Thymus (tissue), 11 donors: ENCODE measurements around the gene PAQR7. TPM values are rescaled to one million over a fixed set of nuclear protein-coding genes. Genes with fewer than 3 reads are reported as not detected.
"Not testable (repeated sequence)": the region's sequence is repeated elsewhere in the genome, so short reads cannot be mapped to it uniquely, and the experiment has no call there.

Experiments
- DNase-seq, 9 donors: peaks; one replicate each; pipeline ENCODE4 v3.0.0-alpha.2; 2013; ENCODE audit warnings: low spot score in 9 of 9, low read depth in 6 of 9, missing footprints in 1 of 9
- H3K27ac ChIP-seq, 2 donors: one replicate each; pipeline ENCODE4 v1.5.1; 2013; ENCODE audit warnings: control low read depth in 1 of 2, low read depth in 1 of 2, low read length in 1 of 2, mild to moderate bottlenecking in 1 of 2, moderate library complexity in 1 of 2
- H3K27me3 ChIP-seq, 2 donors: one replicate each; pipeline ENCODE4 v1.5.1; 2013; ENCODE audit warnings: low read length in 1 of 2; ENCODE audit not compliant: control insufficient read depth in 2 of 2, insufficient read depth in 1 of 2
- H3K36me3 ChIP-seq, 2 donors: one replicate each; pipeline ENCODE4 v1.5.1; 2013; ENCODE audit warnings: low read length in 1 of 2, mild to moderate bottlenecking in 1 of 2, moderate library complexity in 1 of 2; ENCODE audit not compliant: control insufficient read depth in 2 of 2, insufficient read depth in 2 of 2
- H3K4me1 ChIP-seq, 2 donors: one replicate each; pipeline ENCODE4 v1.5.1; 2013; ENCODE audit warnings: low read length in 2 of 2; ENCODE audit not compliant: control insufficient read depth in 2 of 2, insufficient read depth in 2 of 2
- H3K4me3 ChIP-seq, 2 donors: one replicate each; pipeline ENCODE4 v1.5.1; 2013; ENCODE audit warnings: low read length in 2 of 2, control low read depth in 1 of 2, mild to moderate bottlenecking in 1 of 2
- H3K9me3 ChIP-seq, 2 donors: one replicate each; pipeline ENCODE4 v1.5.1; 2013; ENCODE audit warnings: low read length in 1 of 2, mild to moderate bottlenecking in 1 of 2; ENCODE audit not compliant: control insufficient read depth in 2 of 2, insufficient read depth in 1 of 2
- WGBS: extraction: QIAGEN DNeasy Blood & Tissue Kit; methylation state at CpG from one replicate; pipeline ENCODE4 v1.1.7; 2013; 5-methylcytosine and 5-hydroxymethylcytosine counted together
- polyA plus RNA-seq: library from polyadenylated mRNA; stranded (reverse); fragments of 200-250 nt; gene quantifications from one replicate; pipeline ENCODE4 v1.2.3, GENCODE V29; 2013
- total RNA-seq: library from RNA; stranded (reverse); fragments of 120-200 nt; gene quantifications from one replicate; pipeline ENCODE4 v1.2.4, GENCODE V29; 2013
- donor health status: healthy.

PAQR7 gene
- total and polyA plus RNA-seq, 2 donors = 2.5 to 2.9 TPM

DNA sequence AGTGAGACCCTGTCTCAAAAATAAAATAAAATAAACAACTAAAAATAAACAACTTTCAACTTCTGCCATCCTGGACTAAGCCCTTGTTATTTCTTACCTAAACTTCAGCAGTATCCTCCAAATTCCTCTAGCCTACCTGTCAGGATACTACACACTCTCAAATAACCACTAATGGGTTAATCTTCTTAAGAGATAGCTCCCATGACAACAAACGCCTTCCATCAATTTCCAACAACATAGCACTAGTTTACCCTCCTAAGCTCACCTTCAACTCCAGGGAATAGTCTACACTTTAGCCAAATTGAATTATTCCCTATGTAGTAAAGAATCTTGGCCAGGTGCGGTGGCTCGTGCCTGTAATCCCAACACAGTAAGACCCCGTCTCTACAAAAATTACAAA is 27.6 kb downstream of the PAQR7 start:
- Histone ChIP-seq H3K36me3 (no peaks in the 10 kb centered on the region), H3K27ac (no peak overlapping the region), H3K9me3 (no peaks in the 10 kb centered on the region), H3K4me1 (no peaks in the 10 kb centered on the region), H3K27me3 (no peaks in the 10 kb centered on the region), H3K4me3 (no peak overlapping the region)
- no peak for DNase-seq
- WGBS = 97% methylated on average over 4 of the region's 4 CpGs

DNA sequence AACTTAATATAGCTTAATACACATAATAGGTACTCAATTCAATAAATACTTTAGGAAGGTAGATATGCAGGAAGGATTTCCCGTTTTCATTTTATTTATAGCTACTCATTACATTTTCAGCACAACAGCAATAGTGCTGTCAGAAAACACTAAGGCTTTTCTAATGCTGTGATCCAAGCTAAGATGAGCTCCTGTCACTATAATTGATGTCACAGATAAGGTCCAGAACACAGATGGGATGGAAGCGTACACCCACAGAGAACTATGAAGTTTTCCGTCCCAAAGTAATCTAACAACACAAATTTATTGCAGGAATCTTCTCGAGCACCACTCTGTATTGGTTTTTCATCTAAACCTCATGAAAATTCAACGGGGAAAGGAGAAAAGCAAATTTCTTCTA is 29.8 kb downstream of the PAQR7 start:
- 91% methylated on average over 5 of the region's 5 CpGs for WGBS
- Histone ChIP-seq H3K9me3 (no peaks in the 10 kb centered on the region), H3K27ac (no peak overlapping the region), H3K36me3 (no peaks in the 10 kb centered on the region), H3K4me1 (no peaks in the 10 kb centered on the region), H3K27me3 (no peaks in the 10 kb centered on the region), H3K4me3 (no peak overlapping the region)
- no peak for DNase-seq

DNA sequence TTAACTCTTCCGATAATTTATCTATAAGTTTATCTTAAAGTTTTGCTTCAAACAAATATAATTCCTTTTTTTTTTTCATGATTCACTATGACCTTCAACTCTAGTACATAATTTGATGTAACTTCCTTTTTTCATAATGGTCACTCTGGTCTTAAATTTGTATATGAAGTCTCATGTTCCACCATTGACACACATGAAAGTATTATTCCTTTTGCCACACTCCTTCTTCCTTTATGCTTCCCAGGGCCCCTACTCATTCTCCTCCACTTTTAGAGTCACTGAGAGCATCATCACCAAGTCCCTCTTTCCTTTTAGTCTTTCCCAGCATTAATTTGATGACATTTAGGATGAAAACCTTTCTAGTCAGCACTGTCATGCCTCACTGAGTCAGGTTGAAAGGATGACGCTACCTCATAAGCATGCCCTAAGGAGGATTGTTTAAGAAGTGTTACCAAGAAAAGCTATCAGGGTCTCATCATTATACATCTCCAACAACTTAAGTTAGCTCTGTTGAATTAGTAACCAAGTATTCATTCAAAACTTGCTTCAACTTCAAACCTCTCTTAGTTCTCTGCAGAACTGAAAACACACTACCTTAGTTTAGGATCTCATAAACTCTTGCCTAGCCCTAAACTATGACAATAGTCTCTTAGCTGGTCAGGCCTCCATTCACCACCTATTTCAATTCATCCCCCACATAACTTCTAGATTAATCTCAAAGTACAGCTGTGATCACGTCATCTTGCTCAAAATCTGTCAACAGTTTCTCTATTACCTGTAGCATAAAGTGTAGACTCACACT is 30.8 kb downstream of the PAQR7 start:
- H3K36me3 ChIP-seq = no peaks in the 10 kb centered on the region
- H3K4me1 ChIP-seq = no peaks in the 10 kb centered on the region
- no peak for DNase-seq
- H3K4me3 ChIP-seq = no peak overlapping the region
- no peak overlapping the region for H3K27ac ChIP-seq
- 97% methylated on average over 3 of the region's 3 CpGs for WGBS
- no peaks in the 10 kb centered on the region for H3K27me3 ChIP-seq
- no peaks in the 10 kb centered on the region for H3K9me3 ChIP-seq

DNA sequence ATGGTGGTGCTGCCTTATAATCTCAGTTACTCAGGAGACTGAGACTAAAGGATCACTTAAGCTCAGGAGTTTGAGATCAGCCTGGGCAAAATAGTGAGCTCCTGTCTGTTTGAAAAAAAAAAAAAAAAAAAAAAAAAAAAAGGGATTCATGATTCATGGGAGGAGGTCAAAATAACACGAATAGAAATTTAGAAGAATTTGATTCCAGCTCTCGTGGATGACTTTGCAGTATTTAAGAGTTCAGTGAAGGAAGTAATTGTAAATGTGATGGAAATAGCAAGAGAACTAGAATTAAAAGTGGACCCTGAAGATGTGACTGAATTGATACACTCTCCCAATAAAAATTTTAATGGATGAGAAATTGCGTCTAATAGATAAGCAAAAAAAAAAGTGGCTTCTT is 32.0 kb downstream of the PAQR7 start:
- Histone ChIP-seq H3K4me1 (no peaks in the 10 kb centered on the region), H3K27ac (no peak overlapping the region), H3K9me3 (no peaks in the 10 kb centered on the region), H3K36me3 (no peaks in the 10 kb centered on the region), H3K4me3 (no peak overlapping the region), H3K27me3 (no peaks in the 10 kb centered on the region)
- no peak for DNase-seq
- 88% methylated on average over 3 of the region's 3 CpGs for WGBS

DNA sequence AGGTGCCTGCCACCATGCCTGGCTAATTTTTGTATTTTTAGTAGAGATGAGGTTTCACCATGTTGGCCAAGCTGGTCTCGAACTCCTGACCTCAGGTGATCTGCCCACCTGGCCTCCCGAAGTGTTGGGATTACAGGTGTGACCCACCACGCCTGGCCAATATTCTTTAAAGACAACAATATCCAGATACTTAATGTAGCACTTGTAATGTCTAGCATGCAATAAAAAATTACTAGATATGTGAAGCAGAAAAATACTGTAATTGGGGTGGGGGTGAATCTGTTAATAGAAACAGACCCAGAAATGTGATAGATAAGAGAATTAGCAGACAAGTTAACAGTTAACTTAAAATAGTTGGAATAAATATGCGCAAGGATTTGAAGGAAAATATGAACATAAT is 35.7 kb downstream of the PAQR7 start:
- 99% methylated on average over 4 of the region's 4 CpGs for WGBS
- not testable (repeated sequence) for H3K9me3 ChIP-seq, H3K4me3 ChIP-seq, DNase-seq, H3K27me3 ChIP-seq, H3K27ac ChIP-seq, H3K4me1 ChIP-seq
- H3K36me3 ChIP-seq = peaks cover 0 to 11% of the 10 kb centered on the region in 2 donors

DNA sequence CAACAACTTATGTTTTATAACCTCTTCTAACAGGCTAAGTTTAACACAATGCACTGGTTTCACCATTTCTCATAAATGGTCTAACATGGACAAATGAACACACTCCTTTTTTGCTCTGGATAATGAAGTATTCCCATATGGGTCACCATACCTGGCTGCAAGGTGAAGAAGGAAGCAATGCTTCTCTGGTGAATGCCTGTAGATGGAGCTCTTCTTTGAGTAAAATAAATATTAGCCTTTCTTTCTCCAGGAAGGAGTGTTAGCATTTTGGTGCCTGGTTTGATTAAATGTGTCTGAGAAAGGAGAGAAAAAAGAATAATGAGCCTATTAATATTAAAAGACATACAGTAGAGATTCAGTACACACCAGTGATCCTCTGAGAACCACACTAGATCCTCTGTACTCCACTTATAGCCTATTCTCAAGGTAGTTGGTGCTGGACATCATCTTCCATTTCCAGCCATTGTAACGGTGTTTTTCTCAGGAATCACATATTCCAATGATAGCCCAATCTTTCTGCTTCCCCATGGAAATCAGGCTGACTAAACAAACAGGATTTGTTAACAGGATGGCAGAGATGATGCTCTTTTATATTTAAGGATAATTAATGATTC is 38.1 kb downstream of the PAQR7 start:
- no peaks in the 10 kb centered on the region for H3K9me3 ChIP-seq
- 100% methylated on average over 1 of the region's 1 CpG for WGBS
- DNase-seq = no peak
- no peak overlapping the region for H3K4me3 ChIP-seq
- H3K27ac ChIP-seq = no peak overlapping the region
- no peaks in the 10 kb centered on the region for H3K27me3 ChIP-seq
- peaks cover 0 to 3% of the 10 kb centered on the region in 2 donors for H3K4me1 ChIP-seq
- peaks cover 9 to 32% of the 10 kb centered on the region in 2 donors for H3K36me3 ChIP-seq

DNA sequence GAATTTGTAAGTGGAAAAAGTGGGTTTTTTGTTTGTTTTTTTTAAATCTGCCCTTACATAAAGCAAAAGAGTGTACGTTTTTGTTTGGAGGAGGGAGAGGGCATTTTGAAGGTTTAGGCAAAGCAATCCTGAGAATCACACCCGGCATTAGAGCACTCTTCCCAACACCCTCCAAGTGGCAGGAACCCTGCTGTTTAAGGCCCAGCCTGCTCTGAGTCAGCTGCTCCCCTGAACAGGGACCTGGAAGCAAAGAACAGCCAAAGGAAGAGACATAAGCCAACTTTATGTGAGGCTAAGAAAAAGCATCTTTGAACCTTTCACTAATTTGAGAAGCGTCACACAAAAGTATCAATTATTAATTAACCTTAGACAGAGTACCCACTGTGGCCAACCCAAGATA is 38.8 kb downstream of the PAQR7 start:
- peaks cover 0 to 3% of the 10 kb centered on the region in 2 donors for H3K4me1 ChIP-seq
- peaks cover 14 to 39% of the 10 kb centered on the region in 2 donors for H3K36me3 ChIP-seq
- DNase-seq = no peak
- H3K27me3 ChIP-seq = no peaks in the 10 kb centered on the region
- 96% methylated on average over 3 of the region's 3 CpGs for WGBS
- H3K27ac ChIP-seq = no peak overlapping the region
- no peak overlapping the region for H3K4me3 ChIP-seq
- H3K9me3 ChIP-seq = no peaks in the 10 kb centered on the region

DNA sequence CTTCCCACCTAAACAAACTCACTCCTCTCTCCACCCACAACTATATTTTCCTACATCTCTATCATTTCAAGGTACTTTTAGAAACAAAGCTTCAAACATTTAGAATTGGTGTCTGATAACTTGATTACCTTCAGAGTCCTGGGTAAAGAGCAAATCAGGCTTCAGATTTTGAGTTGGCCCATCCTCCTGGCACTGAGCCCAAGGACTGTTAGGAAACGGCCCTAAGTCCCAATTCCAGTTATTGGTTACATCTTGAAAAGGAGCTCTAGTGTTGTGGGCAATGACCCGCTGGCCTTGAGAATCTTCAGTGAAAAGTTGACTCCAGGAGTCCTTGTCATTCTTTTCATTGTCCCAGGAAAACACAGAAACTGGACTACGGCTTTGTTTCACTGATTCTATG is 40.6 kb downstream of the PAQR7 start:
- H3K27me3 ChIP-seq = no peaks in the 10 kb centered on the region
- WGBS = 94% methylated on average over 3 of the region's 3 CpGs
- no peak for DNase-seq
- no peaks in the 10 kb centered on the region for H3K9me3 ChIP-seq
- H3K36me3 ChIP-seq = peaks cover 25 to 57% of the 10 kb centered on the region in 2 donors
- no peak overlapping the region for H3K4me3 ChIP-seq
- H3K27ac ChIP-seq = no peak overlapping the region
- H3K4me1 ChIP-seq = peaks cover 0 to 3% of the 10 kb centered on the region in 2 donors

DNA sequence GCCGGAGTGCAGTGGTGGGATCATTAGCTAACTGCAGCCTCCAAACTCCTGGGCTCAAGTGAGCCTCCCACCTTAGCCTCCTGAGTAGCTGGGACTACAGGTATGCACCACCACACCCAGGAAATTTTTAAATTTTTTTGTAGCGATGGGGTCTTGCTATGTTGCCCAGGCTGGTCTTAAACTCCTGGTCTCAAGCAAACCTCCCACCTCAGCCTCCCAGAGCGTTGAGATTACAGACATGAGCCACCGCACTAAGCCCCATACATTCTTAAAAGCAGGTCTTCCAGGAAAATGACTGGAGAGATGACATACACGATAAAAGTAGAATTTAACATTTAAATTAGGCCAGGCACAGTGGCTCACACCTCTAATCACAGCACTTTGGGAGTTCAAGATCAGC is 42.4 kb downstream of the PAQR7 start:
- no peak overlapping the region for H3K4me3 ChIP-seq
- peaks cover 39 to 74% of the 10 kb centered on the region in 2 donors for H3K36me3 ChIP-seq
- no peaks in the 10 kb centered on the region for H3K27me3 ChIP-seq
- no peak for DNase-seq
- H3K27ac ChIP-seq = no peak overlapping the region
- WGBS = over 99% methylated on average over 5 of the region's 5 CpGs
- peaks cover 0 to 3% of the 10 kb centered on the region in 2 donors for H3K4me1 ChIP-seq
- no peaks in the 10 kb centered on the region for H3K9me3 ChIP-seq
